K562 (cell line): Measurements from ENCODE around the gene SCYL1. TPM values are rescaled to one million over a fixed set of nuclear protein-coding genes. Genes with fewer than 3 reads are reported as not detected.
A peak's percentile ranks its signal among the peaks of the same experiment; 100 is the strongest.

ENCODE experiments used
- ATF4 ChIP-seq: fragments of 450-650 bp; formaldehyde crosslinking; IDR thresholded peaks from 2 replicates; pipeline ENCODE4 v1.4.0; 2022; ENCODE audit warnings: mild to moderate bottlenecking, moderate library complexity
- BACH1 ChIP-seq: fragments of 200-800 bp; sonication (Bioruptor generic); IDR thresholded peaks from 2 replicates; pipeline ENCODE4 v1.6.1; 2016; ENCODE audit warnings: missing genetic modification characterization, missing compliant biosample characterization
- CEBPZ ChIP-seq: fragments of 150-350 bp; IDR thresholded peaks from 2 replicates; pipeline ENCODE4 v1.6.1; 2014; ENCODE audit warnings: low read depth, mild to moderate bottlenecking, low read length, borderline replicate concordance
- FOXP1 ChIP-seq: sonication (generic); formaldehyde crosslinking; IDR thresholded peaks from 2 replicates; pipeline ENCODE4 v1.8.0; 2022; ENCODE audit warnings: mild to moderate bottlenecking, missing genetic modification reagents
- HNRNPK ChIP-seq: fragments of 200-400 bp; formaldehyde crosslinking; IDR thresholded peaks from one replicate; pipeline ENCODE4 v1.6.1; 2018; ENCODE audit warnings: mild to moderate bottlenecking, low read depth, low read length; ENCODE audit not compliant: poor library complexity, severe bottlenecking
- NCOA1 ChIP-seq: fragments of 450-650 bp; IDR thresholded peaks from 2 replicates; pipeline ENCODE4 v1.6.1; 2016; ENCODE audit warnings: low read depth
- RAD21 ChIP-seq, 2 experiments: fragments of 250-450 bp in 1 of 2; fragments of 450-650 bp in 1 of 2; sonication (Bioruptor Pico) in 1 of 2; formaldehyde crosslinking in 1 of 2; IDR thresholded peaks in 1 of 2; conservative IDR thresholded peaks in 1 of 2; 2 replicates each; pipeline versions ENCODE4 v1.4.0 to v1.8.0; 2020 to 2022; ENCODE audit warnings: mild to moderate bottlenecking in 2 of 2, moderate library complexity in 1 of 2
- SRSF7 ChIP-seq: fragments of 200-400 bp; formaldehyde crosslinking; optimal IDR thresholded peaks from 2 replicates; pipeline ENCODE3; 2017; ENCODE audit warnings: mild to moderate bottlenecking, low read depth, low read length
- STAT5A ChIP-seq: IDR thresholded peaks from 2 replicates; pipeline ENCODE4 v1.6.1; 2012; ENCODE audit warnings: low read length, inconsistent platforms, borderline replicate concordance
- ZBTB33 ChIP-seq: sonication (generic); formaldehyde crosslinking; IDR thresholded peaks from 2 replicates; pipeline ENCODE4 v1.8.1; 2023; ENCODE audit warnings: mild to moderate bottlenecking, missing genetic modification reagents
- ZNF316 ChIP-seq: fragments of 450-650 bp; IDR thresholded peaks from 2 replicates; pipeline ENCODE4 v1.6.1; 2016
- ZNF639 ChIP-seq, 2 experiments: fragments of 200-800 bp in 1 of 2; sonication (Bioruptor generic) in 1 of 2; sonication (generic) in 1 of 2; formaldehyde crosslinking in 1 of 2; IDR thresholded peaks in 1 of 2; conservative IDR thresholded peaks in 1 of 2; 2 replicates each; pipeline versions ENCODE4 v1.5.0 to v1.6.1; 2016 to 2020; ENCODE audit warnings: missing compliant biosample characterization in 1 of 2, missing genetic modification characterization in 1 of 2, missing genetic modification reagents in 1 of 2
- ZNF766 ChIP-seq: fragments of 200-800 bp; sonication (Bioruptor generic); conservative IDR thresholded peaks from 2 replicates; pipeline ENCODE4 v1.6.1; 2016; ENCODE audit warnings: missing genetic modification characterization, missing compliant biosample characterization
- polyA plus RNA-seq, 8 experiments: library from polyadenylated mRNA; depleted of rRNA in 4 of 8; stranded (reverse) in 5 of 8; unstranded in 3 of 8; fragments of >200 nt; fragmentation: Nextera tagmentation in 2 of 8; fragmentation: Illumina TruSeq in 1 of 8; extraction: Ambion mirVana in 2 of 8; extraction: Trizol in 1 of 8; gene quantifications; 2 replicates each; pipeline versions ENCODE4 v1.2.1 to v1.2.3, GENCODE V29; 2011 to 2014; ENCODE audit warnings: inconsistent platforms in 1 of 8, missing spikeins in 1 of 8
- total RNA-seq, 7 experiments: library from RNA; depleted of rRNA in 6 of 7; stranded (reverse); fragments of >200 nt in 6 of 7; fragmentation: Illumina TruSeq in 2 of 7; extraction: Trizol in 2 of 7; gene quantifications; 2 replicates each; pipeline versions ENCODE4 v1.2.1 to v1.2.3, GENCODE V29; 2011 to 2021; ENCODE audit warnings: low replicate concordance in 1 of 7
- TF ChIP-seq, protein P1 (sequence below): fragments of 450-650 bp; IDR thresholded peaks from 2 replicates; pipeline ENCODE4 v1.6.1; 2017; ENCODE audit warnings: antibody characterized with exemption
- TF ChIP-seq, protein P2 (sequence below): fragments of 450-650 bp; IDR thresholded peaks from 2 replicates; pipeline ENCODE4 v1.6.1; 2016; ENCODE audit warnings: borderline replicate concordance

Gene SCYL1
- total and polyA plus RNA-seq, 9 of the 15 experiments (the other 6 are each of a cell fraction or from before 2014, with no cell fraction given), result 1.9 to 145 (median 57.6) TPM

DNA sequence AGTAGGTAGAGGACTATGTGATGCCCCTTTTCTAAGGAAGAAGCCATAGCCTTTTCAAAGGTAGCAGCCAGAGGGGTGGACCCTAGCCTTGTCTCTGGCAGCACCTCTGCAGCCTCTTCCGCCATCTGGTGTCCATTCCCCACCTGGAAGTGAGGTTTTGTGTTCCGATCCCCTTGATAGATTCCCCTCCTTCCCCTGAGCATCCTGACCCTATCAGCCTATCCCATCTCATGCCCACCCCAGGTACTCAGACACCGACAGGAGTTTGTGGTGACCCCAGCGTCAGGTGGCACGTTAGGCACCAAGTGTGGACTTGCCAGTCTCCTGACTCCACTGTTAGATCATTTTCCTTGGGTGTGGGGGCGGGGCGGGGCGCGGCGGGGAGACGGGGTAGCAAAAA, 47.1 kb downstream of the SCYL1 start (continued):
- TF ChIP-seq ZBTB33 (CRISPR knock-in tag) (0 out of 2 replicates have a peak, but pooled peaks have one; percentile 28), STAT5A (no peak), RAD21 (CRISPR knock-in tag; conservative IDR thresholded peaks at IDR 0.05 in 1 of 2, IDR thresholded peaks at IDR 0.05 in 1 of 2) (peak; percentile 70 to 86), SRSF7 (no peak), ZNF639 (CRISPR knock-in tag; conservative IDR thresholded peaks at IDR 0.05 in 1 of 2, IDR thresholded peaks at IDR 0.05 in 1 of 2) (no peak), ZNF316 (no peak), BACH1 (tag) (no peak), ZNF766 (CRISPR knock-in tag) (no peak), HNRNPK (no peak), ATF4 (CRISPR knock-in tag) (no peak), NCOA1 (no peak), CEBPZ (no peak), FOXP1 (CRISPR knock-in tag) (no peak)
- TF ChIP-seq, protein P1, sequence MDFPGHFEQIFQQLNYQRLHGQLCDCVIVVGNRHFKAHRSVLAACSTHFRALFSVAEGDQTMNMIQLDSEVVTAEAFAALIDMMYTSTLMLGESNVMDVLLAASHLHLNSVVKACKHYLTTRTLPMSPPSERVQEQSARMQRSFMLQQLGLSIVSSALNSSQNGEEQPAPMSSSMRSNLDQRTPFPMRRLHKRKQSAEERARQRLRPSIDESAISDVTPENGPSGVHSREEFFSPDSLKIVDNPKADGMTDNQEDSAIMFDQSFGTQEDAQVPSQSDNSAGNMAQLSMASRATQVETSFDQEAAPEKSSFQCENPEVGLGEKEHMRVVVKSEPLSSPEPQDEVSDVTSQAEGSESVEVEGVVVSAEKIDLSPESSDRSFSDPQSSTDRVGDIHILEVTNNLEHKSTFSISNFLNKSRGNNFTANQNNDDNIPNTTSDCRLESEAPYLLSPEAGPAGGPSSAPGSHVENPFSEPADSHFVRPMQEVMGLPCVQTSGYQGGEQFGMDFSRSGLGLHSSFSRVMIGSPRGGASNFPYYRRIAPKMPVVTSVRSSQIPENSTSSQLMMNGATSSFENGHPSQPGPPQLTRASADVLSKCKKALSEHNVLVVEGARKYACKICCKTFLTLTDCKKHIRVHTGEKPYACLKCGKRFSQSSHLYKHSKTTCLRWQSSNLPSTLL, result no peak
- TF ChIP-seq, protein P2, sequence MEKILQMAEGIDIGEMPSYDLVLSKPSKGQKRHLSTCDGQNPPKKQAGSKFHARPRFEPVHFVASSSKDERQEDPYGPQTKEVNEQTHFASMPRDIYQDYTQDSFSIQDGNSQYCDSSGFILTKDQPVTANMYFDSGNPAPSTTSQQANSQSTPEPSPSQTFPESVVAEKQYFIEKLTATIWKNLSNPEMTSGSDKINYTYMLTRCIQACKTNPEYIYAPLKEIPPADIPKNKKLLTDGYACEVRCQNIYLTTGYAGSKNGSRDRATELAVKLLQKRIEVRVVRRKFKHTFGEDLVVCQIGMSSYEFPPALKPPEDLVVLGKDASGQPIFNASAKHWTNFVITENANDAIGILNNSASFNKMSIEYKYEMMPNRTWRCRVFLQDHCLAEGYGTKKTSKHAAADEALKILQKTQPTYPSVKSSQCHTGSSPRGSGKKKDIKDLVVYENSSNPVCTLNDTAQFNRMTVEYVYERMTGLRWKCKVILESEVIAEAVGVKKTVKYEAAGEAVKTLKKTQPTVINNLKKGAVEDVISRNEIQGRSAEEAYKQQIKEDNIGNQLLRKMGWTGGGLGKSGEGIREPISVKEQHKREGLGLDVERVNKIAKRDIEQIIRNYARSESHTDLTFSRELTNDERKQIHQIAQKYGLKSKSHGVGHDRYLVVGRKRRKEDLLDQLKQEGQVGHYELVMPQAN, result peak; percentile 51; the same call in 1 of the 2 replicates
